HS-5 (cell line): ENCODE data around the gene ALX1.
A peak's percentile ranks its signal among the peaks of the same experiment; 100 is the strongest.
"Not testable (repeated sequence)": the region's sequence is repeated elsewhere in the genome, so short reads cannot be mapped to it uniquely, and the experiment has no call there.

ENCODE experiments used
- DNase-seq: peaks from one replicate; pipeline ENCODE4 v3.0.0-alpha.2; 2012; ENCODE audit warnings: low read depth

The ALX1 gene

GRCh38 chr12:85301051-85301450 is 21.0 kb downstream of the ALX1 start:
- DNase-seq = no peak

- DNase-seq = no peak
Measured at GRCh38 chr12:85308374-85308773, 28.4 kb downstream of the ALX1 start.

GRCh38 chr12:85309125-85309566 is 29.1 kb downstream of the ALX1 start:
- no peak for DNase-seq

- no peak for DNase-seq
Measured at GRCh38 chr12:85310025-85310424, 30.0 kb downstream of the ALX1 start.

GRCh38 chr12:85310456-85311076 is 30.5 kb downstream of the ALX1 start:
- peak; percentile 8 for DNase-seq

GRCh38 chr12:85317866-85318636 is 38.0 kb downstream of the ALX1 start:
- DNase-seq = not testable (repeated sequence)

GRCh38 chr12:85322715-85323114 is 42.7 kb downstream of the ALX1 start:
- DNase-seq = no peak

GRCh38 chr12:85325442-85325841 is 45.4 kb downstream of the ALX1 start:
- DNase-seq = no peak

GRCh38 chr12:85329913-85330312 is 49.9 kb downstream of the ALX1 start:
- no peak for DNase-seq

- DNase-seq = no peak
Measured at GRCh38 chr12:85348779-85349178, 68.8 kb downstream of the ALX1 start.

GRCh38 chr12:85350356-85350755 is 70.3 kb downstream of the ALX1 start:
- no peak for DNase-seq
